ENCODE measurements around the gene PIGC. TPM values are rescaled to one million over a fixed set of nuclear protein-coding genes. Genes with fewer than 3 reads are reported as not detected.

The PIGC gene
- total RNA-seq, 2 donors from 2014 or later = 24.0 to 24.3 TPM

GRCh38 chr1:172477741-172478140 lies 33.9 kb upstream of the PIGC start:
- Histone ChIP-seq H3K27me3 (ENCODE audit: control insufficient read depth, insufficient read depth, low read length, poor library complexity, severe bottlenecking) (peaks cover 8% of the 10 kb centered on the region), H3K27ac (ENCODE audit: low read depth, low read length) (no peak overlapping the region), H3K4me1 (ENCODE audit: control insufficient read depth, insufficient read depth, low read length) (no peaks in the 10 kb centered on the region), H3K36me3 (ENCODE audit: control insufficient read depth, insufficient read depth, low read length) (no peaks in the 10 kb centered on the region), H3K9ac (ENCODE audit: extremely low read depth, low read length, poor library complexity, severe bottlenecking) (no peak overlapping the region), H3K9me3 (ENCODE audit: control insufficient read depth, low read length) (no peaks in the 10 kb centered on the region), H3K4me3 (ENCODE audit: low read length) (no peak overlapping the region)
- 82 to 100% methylated on average over 1 of the region's 1 CpG for WGBS, 2 experiments (ENCODE audit: insufficient coverage in 1 of 2, insufficient read length in 1 of 2)
- DNase-seq = no peak
- Mint-ChIP-seq H3K36me3 (ENCODE audit: low read depth) (no peaks in the 10 kb centered on the region), H3K4me1 (peaks cover 23% of the 10 kb centered on the region), H3K9me3 (no peaks in the 10 kb centered on the region), H3K4me3 (no peak overlapping the region), H3K27me3 (ENCODE audit: insufficient read depth) (no peaks in the 10 kb centered on the region), H3K27ac (no peak overlapping the region)
- no peak for TF ChIP-seq CTCF (conservative IDR thresholded peaks at IDR 0.05)

- peaks cover 8% of the 10 kb centered on the region for H3K27me3 ChIP-seq (ENCODE audit: control insufficient read depth, insufficient read depth, low read length, poor library complexity, severe bottlenecking)
- no peaks in the 10 kb centered on the region for H3K36me3 Mint-ChIP-seq (ENCODE audit: low read depth)
- H3K4me3 Mint-ChIP-seq = no peak overlapping the region
- no peak for TF ChIP-seq CTCF (conservative IDR thresholded peaks at IDR 0.05)
- H3K36me3 ChIP-seq (ENCODE audit: control insufficient read depth, insufficient read depth, low read length) = no peaks in the 10 kb centered on the region
- no peaks in the 10 kb centered on the region for H3K27me3 Mint-ChIP-seq (ENCODE audit: insufficient read depth)
- 89 to 93% methylated on average over 2 of the region's 2 CpGs for WGBS, 2 experiments (ENCODE audit: insufficient coverage in 1 of 2, insufficient read length in 1 of 2)
- no peak overlapping the region for H3K27ac Mint-ChIP-seq
- H3K27ac ChIP-seq (ENCODE audit: low read depth, low read length) = no peak overlapping the region
- DNase-seq = no peak
- no peaks in the 10 kb centered on the region for H3K4me1 ChIP-seq (ENCODE audit: control insufficient read depth, insufficient read depth, low read length)
- H3K9me3 ChIP-seq (ENCODE audit: control insufficient read depth, low read length) = no peaks in the 10 kb centered on the region
- no peaks in the 10 kb centered on the region for H3K9me3 Mint-ChIP-seq
- no peak overlapping the region for H3K4me3 ChIP-seq (ENCODE audit: low read length)
- H3K9ac ChIP-seq (ENCODE audit: extremely low read depth, low read length, poor library complexity, severe bottlenecking) = no peak overlapping the region
- peaks cover 23% of the 10 kb centered on the region for H3K4me1 Mint-ChIP-seq
These were observed 33.3 kb upstream of the PIGC start for GRCh38 chr1:172477216-172477615.

- H3K4me1 Mint-ChIP-seq = peaks cover 20% of the 10 kb centered on the region
- no peak for TF ChIP-seq CTCF (conservative IDR thresholded peaks at IDR 0.05)
- peak; percentile 53 for DNase-seq
- H3K36me3 Mint-ChIP-seq (ENCODE audit: low read depth) = no peaks in the 10 kb centered on the region
- H3K9me3 Mint-ChIP-seq = no peaks in the 10 kb centered on the region
- peaks cover 8% of the 10 kb centered on the region for H3K27me3 ChIP-seq (ENCODE audit: control insufficient read depth, insufficient read depth, low read length, poor library complexity, severe bottlenecking)
- no peak overlapping the region for H3K27ac ChIP-seq (ENCODE audit: low read depth, low read length)
- H3K9me3 ChIP-seq (ENCODE audit: control insufficient read depth, low read length) = no peaks in the 10 kb centered on the region
- H3K27ac Mint-ChIP-seq = peak overlapping the region; percentile 41
- 64 to 90% methylated on average over 1 to 4 of the region's 4 CpGs for WGBS, 2 experiments (ENCODE audit: insufficient coverage in 1 of 2, insufficient read length in 1 of 2)
- H3K4me1 ChIP-seq (ENCODE audit: control insufficient read depth, insufficient read depth, low read length) = no peaks in the 10 kb centered on the region
- no peak overlapping the region for H3K9ac ChIP-seq (ENCODE audit: extremely low read depth, low read length, poor library complexity, severe bottlenecking)
- no peaks in the 10 kb centered on the region for H3K36me3 ChIP-seq (ENCODE audit: control insufficient read depth, insufficient read depth, low read length)
- H3K4me3 Mint-ChIP-seq = no peak overlapping the region
- no peak overlapping the region for H3K4me3 ChIP-seq (ENCODE audit: low read length)
- H3K27me3 Mint-ChIP-seq (ENCODE audit: insufficient read depth) = no peaks in the 10 kb centered on the region
These were observed 32.4 kb upstream of the PIGC start for GRCh38 chr1:172476218-172476811.
